SK-N-SH (cell line): ENCODE results near the gene SMYD2. TPM values are rescaled to one million over a fixed set of nuclear protein-coding genes. Genes with fewer than 3 reads are reported as not detected.
"Not testable (repeated sequence)": the region's sequence is repeated elsewhere in the genome, so short reads cannot be mapped to it uniquely, and the experiment has no call there.

ENCODE experiments used
- CTCF ChIA-PET: fragments of 300-600, 350-600 bp; formaldehyde crosslinking; extraction: SDS; loops from one replicate; lab custom pipeline; 2021; lab: Yijun Ruan, JAX
- POLR2A ChIA-PET: fragments of 350-600 bp; sonication (Branson Sonifier 250); formaldehyde crosslinking; extraction: SDS; loops from one replicate; lab custom pipeline; 2020; ENCODE audit warnings: antibody characterized with exemption, inconsistent platforms; lab: Yijun Ruan, JAX
- DNase-seq: peaks from one replicate; pipeline ENCODE4 v3.0.0; 2012
- H2AFZ ChIP-seq: fragments of 200-600 bp; sonication (generic); 2 replicates; pipeline ENCODE4 v1.8.1; 2016; ENCODE audit warnings: antibody characterized with exemption, mild to moderate bottlenecking, low read depth
- H3F3A ChIP-seq: fragments of 200-600 bp; sonication (generic); replicated peaks from 2 replicates; pipeline ENCODE3; 2016; ENCODE audit warnings: antibody characterized with exemption, mild to moderate bottlenecking; ENCODE audit not compliant: insufficient read depth
- H3K27ac ChIP-seq, 2 experiments: fragments of 200-500 bp in 1 of 2; fragments of 200-600 bp in 1 of 2; sonication (Bioruptor generic) in 1 of 2; sonication (generic), shearing (Covaris generic) in 1 of 2; 2 replicates each; pipeline versions ENCODE4 v1.5.1 to v1.6.1; 2014 to 2016; ENCODE audit warnings: low read depth in 2 of 2, inconsistent platforms in 1 of 2, low read length in 1 of 2, mild to moderate bottlenecking in 1 of 2, mixed read lengths in 1 of 2
- H3K27me3 ChIP-seq: fragments of 200-600 bp; sonication (generic), shearing (Covaris generic); 2 replicates; pipeline ENCODE4 v1.6.1; 2016; ENCODE audit warnings: mixed run types; ENCODE audit not compliant: insufficient read depth
- H3K36me3 ChIP-seq, 2 experiments: fragments of 200-500 bp in 1 of 2; fragments of 200-600 bp in 1 of 2; sonication (Bioruptor generic) in 1 of 2; sonication (generic) in 1 of 2; replicated peaks in 1 of 2; 2 replicates each; pipeline versions ENCODE3 to v1.5.1; 2014 to 2016; ENCODE audit warnings: low read length in 1 of 2, mild to moderate bottlenecking in 1 of 2; ENCODE audit not compliant: insufficient read depth in 2 of 2, control insufficient read depth in 1 of 2
- H3K4me1 ChIP-seq, 2 experiments: fragments of 200-500 bp in 1 of 2; fragments of 200-600 bp in 1 of 2; sonication (Bioruptor generic) in 1 of 2; sonication (generic), shearing (Covaris generic) in 1 of 2; 2 replicates each; pipeline versions ENCODE4 v1.5.1 to v1.6.1; 2014 to 2016; ENCODE audit warnings: low read depth in 1 of 2, low read length in 1 of 2, mixed run types in 1 of 2; ENCODE audit not compliant: insufficient read depth in 2 of 2, control insufficient read depth in 1 of 2
- H3K4me2 ChIP-seq: fragments of 200-600 bp; sonication (generic), shearing (Covaris generic); 2 replicates; pipeline ENCODE4 v1.6.1; 2017; ENCODE audit warnings: mixed run types
- H3K4me3 ChIP-seq, 2 experiments: fragments of 200-500 bp in 1 of 2; fragments of 200-600 bp in 1 of 2; sonication (Bioruptor generic) in 1 of 2; sonication (generic), shearing (Covaris generic) in 1 of 2; 2 replicates each; pipeline versions ENCODE4 v1.5.1 to v1.8.1; 2014 to 2016; ENCODE audit warnings: low read depth in 2 of 2, inconsistent platforms in 1 of 2, low read length in 1 of 2, mild to moderate bottlenecking in 1 of 2, mixed read lengths in 1 of 2, moderate library complexity in 1 of 2
- H3K79me2 ChIP-seq: fragments of 200-600 bp; sonication (generic); 2 replicates; pipeline ENCODE4 v1.8.1; 2017; ENCODE audit warnings: mild to moderate bottlenecking; ENCODE audit not compliant: insufficient read depth
- H3K9ac ChIP-seq: fragments of 200-600 bp; sonication (generic); 2 replicates; pipeline ENCODE4 v1.6.1; 2017; ENCODE audit warnings: mixed run types
- H3K9me2 ChIP-seq: fragments of 200-600 bp; sonication (generic); 2 replicates; pipeline ENCODE4 v1.6.1; 2017; ENCODE audit warnings: mixed run types
- H3K9me3 ChIP-seq: fragments of 200-600 bp; sonication (generic); 2 replicates; pipeline ENCODE4 v1.6.1; 2017; ENCODE audit warnings: mixed run types, mild to moderate bottlenecking, moderate library complexity
- H4K20me1 ChIP-seq: fragments of 200-600 bp; sonication (generic); 2 replicates; pipeline ENCODE4 v1.6.1; 2017; ENCODE audit warnings: mild to moderate bottlenecking, mixed run types; ENCODE audit not compliant: insufficient read depth
- NFIC ChIP-seq: IDR thresholded peaks from 2 replicates; pipeline ENCODE4 v1.4.0; 2012; ENCODE audit warnings: borderline replicate concordance
- POLR2AphosphoS5 ChIP-seq: IDR thresholded peaks from 2 replicates; pipeline ENCODE4 v1.6.1; 2012; ENCODE audit warnings: low read depth, low read length
- USF1 ChIP-seq: IDR thresholded peaks from 2 replicates; pipeline ENCODE4 v1.4.0; 2012; ENCODE audit warnings: low read depth, borderline replicate concordance
- WGBS: methylation state at CpG from one replicate; pipeline ENCODE4 v1.1.6; 2017; ENCODE audit warnings: low lambda C conversion rate; 5-methylcytosine and 5-hydroxymethylcytosine counted together
- polyA plus RNA-seq, 3 experiments: library from polyadenylated mRNA; depleted of rRNA; stranded (reverse); fragments of >200 nt; gene quantifications; 2 replicates each; pipeline ENCODE4 v1.2.3, GENCODE V29; 2012
- TF ChIP-seq, protein P1 (sequence below): IDR thresholded peaks from 2 replicates; pipeline ENCODE4 v1.6.1; 2012; ENCODE audit warnings: mild to moderate bottlenecking, low read depth, low read length, moderate library complexity

Gene SMYD2
- polyA plus RNA-seq, 1 of the 3 experiments (the other 2 are of a cell fraction): 23.1 TPM

DNA sequence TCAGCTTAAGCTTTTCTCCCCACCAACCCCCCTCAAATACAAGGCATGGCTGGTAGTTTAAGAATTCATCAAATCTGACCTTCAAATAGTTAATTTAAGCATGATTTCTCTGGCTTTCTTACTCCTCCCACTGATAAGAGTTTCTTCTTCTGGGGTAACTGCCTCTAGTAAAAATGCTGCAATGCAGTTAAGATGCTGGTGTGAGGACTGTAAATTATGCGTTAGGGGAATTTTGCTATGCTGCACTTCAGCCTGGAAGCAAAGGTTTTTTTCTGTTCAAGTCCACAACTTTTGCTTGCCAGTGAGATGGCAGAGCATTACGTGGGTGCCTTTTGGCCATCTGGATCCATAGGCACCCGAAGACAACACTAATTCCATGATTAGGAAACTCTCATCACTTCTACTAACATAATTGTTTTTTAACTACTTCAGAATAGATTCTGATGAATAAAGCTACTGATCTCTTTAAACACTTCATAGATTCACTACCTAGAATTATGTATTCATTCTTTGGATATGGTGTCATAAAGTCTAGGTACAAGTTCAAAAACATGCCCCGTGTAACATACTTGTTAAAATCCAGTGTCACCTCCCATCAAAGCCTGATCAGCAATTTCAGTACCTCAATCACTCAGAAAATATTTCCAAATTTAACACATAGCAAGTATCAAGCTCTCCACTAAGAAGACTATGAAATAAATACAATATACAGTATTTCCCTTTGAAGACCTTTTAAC lies 8.8 kb upstream of the SMYD2 start (continued):
- no peak for TF ChIP-seq POLR2AphosphoS5

DNA sequence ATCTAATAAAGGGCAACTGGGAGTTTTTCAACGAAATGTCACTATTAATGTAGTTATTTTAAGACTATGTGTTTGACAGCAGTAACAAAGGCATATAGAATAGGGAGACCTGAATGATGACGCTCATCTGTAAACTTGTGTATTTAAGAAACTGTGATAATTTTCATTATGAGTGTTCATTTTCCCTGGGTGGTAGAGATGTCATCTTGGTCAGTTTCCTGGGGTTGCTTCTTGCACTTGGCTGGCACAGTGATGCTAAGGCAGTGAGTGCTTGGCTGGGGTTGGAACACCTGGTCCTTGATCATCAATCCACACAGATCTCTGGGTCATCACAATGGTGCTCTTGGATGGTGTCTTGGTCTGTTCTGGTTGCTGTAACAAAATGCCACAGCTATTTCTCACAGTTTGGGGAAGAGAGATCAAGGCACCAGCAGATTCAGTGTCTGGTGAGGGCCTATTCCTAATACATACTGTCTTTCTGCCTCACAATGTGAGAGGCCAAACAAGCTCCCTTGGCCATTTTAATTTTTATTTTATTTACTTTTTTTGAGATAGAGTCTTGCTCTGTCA lies 7.9 kb upstream of the SMYD2 start:
- Histone ChIP-seq H3K9me2 (no peaks in the 10 kb centered on the region), H3K4me3 (no peak overlapping the region), H3K27me3 (no peaks in the 10 kb centered on the region), H3K9me3 (no peaks in the 10 kb centered on the region), H3F3A (peaks cover 3% of the 10 kb centered on the region), H3K79me2 (no peaks in the 10 kb centered on the region), H3K27ac (no peak overlapping the region), H2AFZ (no peak overlapping the region), H3K4me1 (peaks cover 0 to 10% of the 10 kb centered on the region in 2 experiments; a peak in 2 of 4 replicates), H3K9ac (no peak overlapping the region), H3K36me3 (no peaks in the 10 kb centered on the region), H3K4me2 (no peak overlapping the region), H4K20me1 (no peaks in the 10 kb centered on the region)
- CTCF ChIA-PET: interaction anchor here (0.6 to 4.4 kb wide), 5 partner anchors 12 to 59 kb away, joined by 3 to 35 read pairs (median 20); no protein-coding TSS in a partner anchor
- WGBS: 58% methylated on average over 2 of the region's 2 CpGs
- POLR2A ChIA-PET: no interaction called here
- DNase-seq: no peak
- no peak for TF ChIP-seq NFIC
- no peak for TF ChIP-seq USF1
- TF ChIP-seq, protein P1, sequence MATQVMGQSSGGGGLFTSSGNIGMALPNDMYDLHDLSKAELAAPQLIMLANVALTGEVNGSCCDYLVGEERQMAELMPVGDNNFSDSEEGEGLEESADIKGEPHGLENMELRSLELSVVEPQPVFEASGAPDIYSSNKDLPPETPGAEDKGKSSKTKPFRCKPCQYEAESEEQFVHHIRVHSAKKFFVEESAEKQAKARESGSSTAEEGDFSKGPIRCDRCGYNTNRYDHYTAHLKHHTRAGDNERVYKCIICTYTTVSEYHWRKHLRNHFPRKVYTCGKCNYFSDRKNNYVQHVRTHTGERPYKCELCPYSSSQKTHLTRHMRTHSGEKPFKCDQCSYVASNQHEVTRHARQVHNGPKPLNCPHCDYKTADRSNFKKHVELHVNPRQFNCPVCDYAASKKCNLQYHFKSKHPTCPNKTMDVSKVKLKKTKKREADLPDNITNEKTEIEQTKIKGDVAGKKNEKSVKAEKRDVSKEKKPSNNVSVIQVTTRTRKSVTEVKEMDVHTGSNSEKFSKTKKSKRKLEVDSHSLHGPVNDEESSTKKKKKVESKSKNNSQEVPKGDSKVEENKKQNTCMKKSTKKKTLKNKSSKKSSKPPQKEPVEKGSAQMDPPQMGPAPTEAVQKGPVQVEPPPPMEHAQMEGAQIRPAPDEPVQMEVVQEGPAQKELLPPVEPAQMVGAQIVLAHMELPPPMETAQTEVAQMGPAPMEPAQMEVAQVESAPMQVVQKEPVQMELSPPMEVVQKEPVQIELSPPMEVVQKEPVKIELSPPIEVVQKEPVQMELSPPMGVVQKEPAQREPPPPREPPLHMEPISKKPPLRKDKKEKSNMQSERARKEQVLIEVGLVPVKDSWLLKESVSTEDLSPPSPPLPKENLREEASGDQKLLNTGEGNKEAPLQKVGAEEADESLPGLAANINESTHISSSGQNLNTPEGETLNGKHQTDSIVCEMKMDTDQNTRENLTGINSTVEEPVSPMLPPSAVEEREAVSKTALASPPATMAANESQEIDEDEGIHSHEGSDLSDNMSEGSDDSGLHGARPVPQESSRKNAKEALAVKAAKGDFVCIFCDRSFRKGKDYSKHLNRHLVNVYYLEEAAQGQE: no peak

DNA sequence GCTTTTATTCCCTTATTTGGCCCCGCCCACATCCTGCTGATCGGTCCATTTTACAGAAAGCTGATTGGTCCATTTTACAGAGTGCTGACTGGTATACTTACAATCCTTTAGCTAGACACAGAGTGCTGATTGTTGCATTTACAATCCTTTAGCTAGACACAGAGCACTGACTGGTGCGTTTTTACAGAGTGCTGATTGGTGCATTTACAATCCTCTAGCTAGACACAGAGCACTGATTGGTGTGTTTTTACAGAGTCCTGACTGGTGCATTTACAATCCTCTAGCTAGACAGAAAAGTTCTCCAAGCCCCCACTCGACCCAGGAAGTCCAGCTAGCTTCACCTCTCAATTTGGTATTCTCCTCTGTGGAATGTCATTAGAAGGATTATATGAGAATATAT lies 5.3 kb upstream of the SMYD2 start:
- WGBS: 70% methylated on average over 4 of the region's 4 CpGs
- H3K27ac ChIP-seq, H2AFZ ChIP-seq, H3K9ac ChIP-seq, H3K36me3 ChIP-seq, H3K79me2 ChIP-seq, POLR2A ChIA-PET, H3K27me3 ChIP-seq, H3K9me3 ChIP-seq, H4K20me1 ChIP-seq, H3K4me2 ChIP-seq, H3K9me2 ChIP-seq, H3F3A ChIP-seq, DNase-seq, H3K4me3 ChIP-seq: not testable (repeated sequence)
- peaks cover 3 to 15% of the 10 kb centered on the region in 2 experiments; a peak in 3 of 4 replicates for H3K4me1 ChIP-seq
- CTCF ChIA-PET: interaction anchor here (0.8 to 3.0 kb wide), 3 partner anchors 14 to 53 kb away, joined by 3 to 18 read pairs (median 4); no protein-coding TSS in a partner anchor
